HEK293 (cell line): ENCODE results near the gene VKORC1L1.
A peak's percentile ranks its signal among the peaks of the same experiment; 100 is the strongest.

Source experiments
- BCL11A ChIP-seq: fragments of 450-650 bp; formaldehyde crosslinking; IDR thresholded peaks from 2 replicates; pipeline ENCODE4 v1.5.1; 2016; ENCODE audit warnings: low read depth, missing biosample characterization, missing genetic modification characterization
- EGR2 ChIP-seq: fragments of 450-650 bp; formaldehyde crosslinking; IDR thresholded peaks from 2 replicates; pipeline ENCODE4 v1.5.1; 2016; ENCODE audit warnings: low read depth, missing biosample characterization, missing genetic modification characterization
- GLIS2 ChIP-seq: fragments of 450-650 bp; formaldehyde crosslinking; IDR thresholded peaks from 2 replicates; pipeline ENCODE4 v1.5.1; 2016; ENCODE audit warnings: missing biosample characterization, missing genetic modification characterization
- INSM2 ChIP-seq: fragments of 450-650 bp; formaldehyde crosslinking; IDR thresholded peaks from 2 replicates; pipeline ENCODE4 v1.5.1; 2016; ENCODE audit warnings: missing biosample characterization, missing genetic modification characterization
- KLF16 ChIP-seq: fragments of 450-650 bp; formaldehyde crosslinking; IDR thresholded peaks from 2 replicates; pipeline ENCODE4 v1.5.1; 2017; ENCODE audit warnings: missing biosample characterization, missing genetic modification characterization
- KLF7 ChIP-seq: fragments of 450-650 bp; formaldehyde crosslinking; IDR thresholded peaks from 2 replicates; pipeline ENCODE4 v1.5.1; 2016; ENCODE audit warnings: missing biosample characterization, missing genetic modification characterization, borderline replicate concordance
- ZBTB20 ChIP-seq: fragments of 450-650 bp; formaldehyde crosslinking; IDR thresholded peaks from 2 replicates; pipeline ENCODE4 v1.5.1; 2016; ENCODE audit warnings: missing biosample characterization, missing genetic modification characterization
- ZBTB21 ChIP-seq: fragments of 450-650 bp; formaldehyde crosslinking; IDR thresholded peaks from 2 replicates; pipeline ENCODE4 v1.5.1; 2017; ENCODE audit warnings: missing biosample characterization, missing genetic modification characterization
- ZBTB26 ChIP-seq: fragments of 450-650 bp; formaldehyde crosslinking; optimal IDR thresholded peaks from 2 replicates; pipeline ENCODE3; 2016; ENCODE audit warnings: missing biosample characterization, mild to moderate bottlenecking, missing genetic modification characterization
- ZNF155 ChIP-seq: fragments of 450-650 bp; formaldehyde crosslinking; IDR thresholded peaks from 2 replicates; pipeline ENCODE4 v1.5.1; 2016; ENCODE audit warnings: missing biosample characterization, missing genetic modification characterization
- ZNF19 ChIP-seq: fragments of 450-650 bp; formaldehyde crosslinking; IDR thresholded peaks from 2 replicates; pipeline ENCODE4; 2016; ENCODE audit warnings: missing biosample characterization, missing genetic modification characterization, low read depth
- ZNF2 ChIP-seq: fragments of 450-650 bp; formaldehyde crosslinking; IDR thresholded peaks from 2 replicates; pipeline ENCODE4 v1.5.1; 2016; ENCODE audit warnings: missing biosample characterization, missing genetic modification characterization
- ZNF211 ChIP-seq: fragments of 450-650 bp; formaldehyde crosslinking; IDR thresholded peaks from 2 replicates; pipeline ENCODE4 v1.5.1; 2016; ENCODE audit warnings: low read depth, missing biosample characterization, missing genetic modification characterization
- ZNF280C ChIP-seq: fragments of 450-650 bp; formaldehyde crosslinking; IDR thresholded peaks from 2 replicates; pipeline ENCODE4 v1.5.1; 2016; ENCODE audit warnings: missing biosample characterization, missing genetic modification characterization
- ZNF513 ChIP-seq: fragments of 450-650 bp; IDR thresholded peaks from 2 replicates; pipeline ENCODE4 v1.5.1; 2018; ENCODE audit warnings: missing biosample characterization, missing genetic modification characterization
- ZNF561 ChIP-seq: fragments of 450-650 bp; IDR thresholded peaks from 2 replicates; pipeline ENCODE4 v1.5.1; 2018; ENCODE audit warnings: missing biosample characterization, missing genetic modification characterization, borderline replicate concordance
- ZNF629 ChIP-seq: fragments of 450-650 bp; formaldehyde crosslinking; IDR thresholded peaks from 2 replicates; pipeline ENCODE4 v1.5.1; 2017; ENCODE audit warnings: missing biosample characterization, missing genetic modification characterization
- ZNF654 ChIP-seq: fragments of 450-650 bp; formaldehyde crosslinking; IDR thresholded peaks from 2 replicates; pipeline ENCODE4 v1.5.1; 2016; ENCODE audit warnings: low read depth, missing biosample characterization, missing genetic modification characterization
- ZNF704 ChIP-seq: fragments of 450-650 bp; formaldehyde crosslinking; IDR thresholded peaks from 2 replicates; pipeline ENCODE4 v1.5.1; 2016; ENCODE audit warnings: missing biosample characterization, missing genetic modification characterization
- ZNF707 ChIP-seq: fragments of 450-650 bp; formaldehyde crosslinking; IDR thresholded peaks from 2 replicates; pipeline ENCODE4 v1.5.1; 2016; ENCODE audit warnings: missing biosample characterization, missing genetic modification characterization
- ZNF785 ChIP-seq: fragments of 450-650 bp; formaldehyde crosslinking; IDR thresholded peaks from 2 replicates; pipeline ENCODE4 v1.5.1; 2016; ENCODE audit warnings: missing biosample characterization, missing genetic modification characterization
- TF ChIP-seq, protein P1 (sequence below): fragments of 450-650 bp; formaldehyde crosslinking; IDR thresholded peaks from 2 replicates; pipeline ENCODE4 v1.5.0; 2017; ENCODE audit warnings: missing biosample characterization, missing genetic modification characterization, borderline replicate concordance
- TF ChIP-seq, protein P2 (sequence below): fragments of 450-650 bp; formaldehyde crosslinking; IDR thresholded peaks from 2 replicates; pipeline ENCODE4 v1.5.1; 2016; ENCODE audit warnings: missing biosample characterization, missing genetic modification characterization
- TF ChIP-seq, protein P3 (sequence below): fragments of 450-650 bp; formaldehyde crosslinking; IDR thresholded peaks from 2 replicates; pipeline ENCODE4 v1.5.1; 2016; ENCODE audit warnings: missing biosample characterization, missing genetic modification characterization
- TF ChIP-seq, protein P4 (sequence below): IDR thresholded peaks from 2 replicates; pipeline ENCODE4 v1.6.1; 2011; ENCODE audit warnings: mild to moderate bottlenecking, low read depth, low read length, borderline replicate concordance

The VKORC1L1 gene

DNA sequence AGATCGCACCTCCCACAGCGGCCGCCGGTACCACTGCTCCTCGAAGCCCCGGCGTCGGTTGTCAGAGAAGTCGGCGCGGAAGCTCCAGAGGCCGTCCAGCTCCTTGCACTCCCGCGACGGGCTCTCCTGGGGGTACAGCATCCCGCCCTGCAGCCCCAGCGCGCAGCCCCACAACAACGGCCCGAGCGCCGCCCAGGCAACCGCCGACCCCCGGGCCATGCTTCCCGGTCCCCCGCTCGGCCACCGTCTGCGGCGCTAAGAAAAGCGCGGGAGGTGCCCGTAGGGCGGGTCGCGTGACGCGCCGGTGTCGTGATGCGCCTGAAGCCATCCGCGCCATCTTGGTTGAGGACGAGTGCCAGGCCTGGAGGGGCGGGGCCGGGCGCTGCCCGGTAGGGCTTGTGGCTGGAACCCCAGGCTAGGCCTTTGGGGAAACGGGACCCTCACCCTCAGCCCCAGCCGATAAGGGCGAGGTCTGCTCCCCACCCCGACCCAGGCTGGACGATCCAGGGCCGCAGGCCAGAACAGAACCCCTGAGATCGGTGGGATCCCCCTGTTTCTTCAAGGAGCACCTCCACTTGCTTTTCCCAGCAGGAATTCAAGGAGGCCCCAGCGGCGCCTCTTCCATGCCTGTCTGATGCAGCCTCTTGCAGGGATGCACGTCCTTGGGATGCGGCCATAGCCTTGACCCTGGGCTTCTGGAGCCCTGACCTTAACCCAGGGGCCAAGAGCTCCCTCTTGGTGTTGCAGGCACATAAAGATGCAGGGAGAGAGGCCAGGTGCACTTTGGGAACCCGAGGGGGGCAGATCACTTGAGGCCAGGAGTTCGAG is 109.3 kb downstream of the VKORC1L1 start, which contains the start of gene GUSB (continued):
- TF ChIP-seq, protein P1, sequence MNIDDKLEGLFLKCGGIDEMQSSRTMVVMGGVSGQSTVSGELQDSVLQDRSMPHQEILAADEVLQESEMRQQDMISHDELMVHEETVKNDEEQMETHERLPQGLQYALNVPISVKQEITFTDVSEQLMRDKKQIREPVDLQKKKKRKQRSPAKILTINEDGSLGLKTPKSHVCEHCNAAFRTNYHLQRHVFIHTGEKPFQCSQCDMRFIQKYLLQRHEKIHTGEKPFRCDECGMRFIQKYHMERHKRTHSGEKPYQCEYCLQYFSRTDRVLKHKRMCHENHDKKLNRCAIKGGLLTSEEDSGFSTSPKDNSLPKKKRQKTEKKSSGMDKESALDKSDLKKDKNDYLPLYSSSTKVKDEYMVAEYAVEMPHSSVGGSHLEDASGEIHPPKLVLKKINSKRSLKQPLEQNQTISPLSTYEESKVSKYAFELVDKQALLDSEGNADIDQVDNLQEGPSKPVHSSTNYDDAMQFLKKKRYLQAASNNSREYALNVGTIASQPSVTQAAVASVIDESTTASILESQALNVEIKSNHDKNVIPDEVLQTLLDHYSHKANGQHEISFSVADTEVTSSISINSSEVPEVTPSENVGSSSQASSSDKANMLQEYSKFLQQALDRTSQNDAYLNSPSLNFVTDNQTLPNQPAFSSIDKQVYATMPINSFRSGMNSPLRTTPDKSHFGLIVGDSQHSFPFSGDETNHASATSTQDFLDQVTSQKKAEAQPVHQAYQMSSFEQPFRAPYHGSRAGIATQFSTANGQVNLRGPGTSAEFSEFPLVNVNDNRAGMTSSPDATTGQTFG = no peak
- TF ChIP-seq, protein P2, sequence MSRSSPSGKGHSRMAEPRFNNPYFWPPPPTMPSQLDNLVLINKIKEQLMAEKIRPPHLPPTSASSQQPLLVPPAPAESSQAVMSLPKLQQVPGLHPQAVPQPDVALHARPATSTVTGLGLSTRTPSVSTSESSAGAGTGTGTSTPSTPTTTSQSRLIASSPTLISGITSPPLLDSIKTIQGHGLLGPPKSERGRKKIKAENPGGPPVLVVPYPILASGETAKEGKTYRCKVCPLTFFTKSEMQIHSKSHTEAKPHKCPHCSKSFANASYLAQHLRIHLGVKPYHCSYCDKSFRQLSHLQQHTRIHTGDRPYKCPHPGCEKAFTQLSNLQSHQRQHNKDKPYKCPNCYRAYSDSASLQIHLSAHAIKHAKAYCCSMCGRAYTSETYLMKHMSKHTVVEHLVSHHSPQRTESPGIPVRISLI = no peak
- TF ChIP-seq ZNF280C (tag by site-specific recombination) (no peak), ZNF629 (peak; percentile 81), ZNF707 (tag by site-specific recombination) (no peak), ZNF155 (no peak), ZNF2 (tag by site-specific recombination) (no peak), ZBTB26 (peak; percentile 70), KLF7 (peak; percentile 96), BCL11A (no peak), EGR2 (tag by site-specific recombination) (peak; percentile 65), ZNF704 (tag by site-specific recombination) (no peak), ZNF561 (0 out of 2 replicates have a peak, but pooled peaks have one; percentile 50), ZBTB21 (tag by site-specific recombination) (peak; percentile 52), ZNF785 (no peak), KLF16 (tag by site-specific recombination) (peak; percentile 79), INSM2 (tag by site-specific recombination) (peak; percentile 59; the same call in 1 of the 2 replicates), ZNF513 (no peak), ZNF211 (tag by site-specific recombination) (no peak), ZBTB20 (tag by site-specific recombination) (peak; percentile 75), ZNF19 (tag by site-specific recombination) (no peak), ZNF654 (no peak), GLIS2 (tag by site-specific recombination) (peak; percentile 94)
- TF ChIP-seq, protein P3, sequence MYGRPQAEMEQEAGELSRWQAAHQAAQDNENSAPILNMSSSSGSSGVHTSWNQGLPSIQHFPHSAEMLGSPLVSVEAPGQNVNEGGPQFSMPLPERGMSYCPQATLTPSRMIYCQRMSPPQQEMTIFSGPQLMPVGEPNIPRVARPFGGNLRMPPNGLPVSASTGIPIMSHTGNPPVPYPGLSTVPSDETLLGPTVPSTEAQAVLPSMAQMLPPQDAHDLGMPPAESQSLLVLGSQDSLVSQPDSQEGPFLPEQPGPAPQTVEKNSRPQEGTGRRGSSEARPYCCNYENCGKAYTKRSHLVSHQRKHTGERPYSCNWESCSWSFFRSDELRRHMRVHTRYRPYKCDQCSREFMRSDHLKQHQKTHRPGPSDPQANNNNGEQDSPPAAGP (tag by site-specific recombination) = peak; percentile 85; the same call in 1 of the 2 replicates
- TF ChIP-seq, protein P4, sequence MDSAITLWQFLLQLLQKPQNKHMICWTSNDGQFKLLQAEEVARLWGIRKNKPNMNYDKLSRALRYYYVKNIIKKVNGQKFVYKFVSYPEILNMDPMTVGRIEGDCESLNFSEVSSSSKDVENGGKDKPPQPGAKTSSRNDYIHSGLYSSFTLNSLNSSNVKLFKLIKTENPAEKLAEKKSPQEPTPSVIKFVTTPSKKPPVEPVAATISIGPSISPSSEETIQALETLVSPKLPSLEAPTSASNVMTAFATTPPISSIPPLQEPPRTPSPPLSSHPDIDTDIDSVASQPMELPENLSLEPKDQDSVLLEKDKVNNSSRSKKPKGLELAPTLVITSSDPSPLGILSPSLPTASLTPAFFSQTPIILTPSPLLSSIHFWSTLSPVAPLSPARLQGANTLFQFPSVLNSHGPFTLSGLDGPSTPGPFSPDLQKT = no peak
